Activated T-helper 1 cell treated with Interleukin-2 at 50 U/mL for 16 hours (primary cell): ENCODE data around the gene ZMYND15.

Experiments
- DNase-seq: peaks from one replicate; pipeline ENCODE4 v3.0.0-alpha.2; 2020; ENCODE audit warnings: low read depth

ZMYND15 gene

DNA sequence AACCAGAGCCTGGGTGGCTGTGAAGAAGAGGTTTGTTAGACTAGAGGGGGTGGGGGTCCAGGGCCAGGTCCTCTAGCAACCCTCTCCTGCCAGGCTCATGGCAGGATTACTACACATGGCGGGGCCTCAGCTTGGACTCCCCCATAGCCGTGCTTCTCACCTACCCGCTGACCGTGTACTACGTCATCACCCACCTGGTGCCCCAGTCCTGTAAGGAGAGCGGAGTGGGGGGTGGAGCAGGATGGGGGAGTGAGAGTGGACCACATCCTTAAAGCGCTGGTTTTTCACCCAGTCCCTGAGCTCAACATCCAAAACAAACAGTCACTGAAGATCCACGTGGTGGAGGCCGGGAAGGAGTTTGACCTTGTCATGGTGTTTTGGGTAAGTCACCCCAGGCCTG is 4.3 kb downstream of the ZMYND15 start:
- DNase-seq: no peak

DNA sequence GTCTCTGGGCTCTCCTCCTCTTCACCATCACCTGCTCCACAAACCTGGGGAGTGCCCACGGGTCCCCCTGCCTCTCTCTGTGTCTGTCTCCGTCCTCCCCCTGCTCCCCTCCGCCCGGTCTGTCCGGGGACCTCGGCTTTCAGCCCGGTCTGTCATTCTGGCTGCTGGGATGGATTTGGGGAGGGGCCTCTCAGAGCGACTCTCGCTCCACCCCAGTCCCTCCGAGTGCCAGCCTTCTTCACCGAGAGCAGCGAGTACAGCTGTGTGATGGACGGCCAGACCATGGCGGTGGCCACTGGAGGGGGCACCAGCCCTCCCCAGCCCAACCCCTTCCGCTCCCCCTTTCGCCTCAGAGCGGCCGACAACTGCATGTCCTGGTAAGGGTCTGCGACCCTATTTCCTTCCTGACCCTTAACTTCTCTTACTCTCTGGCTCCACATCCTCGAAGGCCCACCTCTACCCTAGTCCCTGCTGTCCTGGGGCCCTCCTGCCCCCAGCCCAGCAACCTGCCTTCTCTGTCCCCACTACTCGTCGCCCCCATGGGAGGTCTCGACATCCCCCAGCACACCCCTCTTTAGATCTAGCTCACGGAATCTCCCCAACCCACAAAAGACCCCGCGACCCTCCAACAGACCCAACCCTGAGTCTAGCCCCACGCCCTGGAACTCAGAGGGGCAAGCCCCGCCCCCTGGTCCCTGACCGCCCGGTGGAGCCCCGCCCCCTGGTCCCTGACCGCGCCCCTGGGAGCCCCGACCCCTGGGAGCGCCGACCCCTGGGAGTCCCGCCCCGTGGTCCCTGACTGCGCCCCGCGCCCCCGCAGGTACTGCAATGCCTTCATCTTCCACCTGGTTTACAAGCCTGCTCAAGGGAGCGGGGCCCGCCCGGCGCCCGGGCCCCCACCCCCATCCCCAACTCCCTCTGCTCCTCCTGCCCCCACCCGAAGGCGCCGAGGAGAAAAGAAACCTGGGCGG is 5.7 kb downstream of the ZMYND15 start:
- no peak for DNase-seq

DNA sequence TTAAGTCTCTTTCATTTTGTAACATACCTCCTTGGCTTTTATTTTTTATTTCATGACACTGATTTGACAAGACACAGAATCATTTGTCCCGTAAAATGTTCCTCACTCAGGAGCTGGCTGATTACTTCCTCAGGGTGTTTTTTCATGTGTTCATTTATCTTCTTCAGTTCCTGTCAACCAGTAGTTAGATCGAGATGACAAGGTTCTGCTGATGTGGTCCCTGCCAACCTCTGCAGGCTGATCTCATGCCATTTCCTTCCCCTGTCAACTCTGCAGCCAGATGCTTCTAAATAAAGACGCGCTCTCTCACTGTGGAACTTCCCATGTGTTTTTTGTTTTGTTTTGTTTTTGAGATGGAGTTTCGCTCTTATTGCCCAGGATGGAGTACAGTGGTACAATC is 8.2 kb downstream of the ZMYND15 start:
- DNase-seq: no peak

DNA sequence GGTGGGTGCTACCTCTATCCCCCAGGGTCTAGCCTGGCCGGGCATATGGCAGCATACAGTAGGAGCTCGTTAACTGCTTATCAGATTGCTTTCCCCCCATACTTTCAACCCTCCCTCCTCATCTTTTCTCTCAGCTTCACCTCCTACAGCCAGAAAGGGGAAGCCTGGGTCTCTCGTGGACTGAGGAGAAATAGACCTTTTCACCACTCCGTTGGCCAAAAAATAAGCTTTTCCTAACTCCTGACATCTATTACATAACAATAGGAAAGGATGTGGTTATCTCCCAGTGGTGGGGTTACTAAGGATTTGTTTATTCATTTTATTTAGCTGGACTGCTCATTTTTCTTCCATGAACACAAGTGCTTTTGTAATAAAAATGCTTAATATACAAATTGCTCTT is 9.1 kb downstream of the ZMYND15 start:
- no peak for DNase-seq

DNA sequence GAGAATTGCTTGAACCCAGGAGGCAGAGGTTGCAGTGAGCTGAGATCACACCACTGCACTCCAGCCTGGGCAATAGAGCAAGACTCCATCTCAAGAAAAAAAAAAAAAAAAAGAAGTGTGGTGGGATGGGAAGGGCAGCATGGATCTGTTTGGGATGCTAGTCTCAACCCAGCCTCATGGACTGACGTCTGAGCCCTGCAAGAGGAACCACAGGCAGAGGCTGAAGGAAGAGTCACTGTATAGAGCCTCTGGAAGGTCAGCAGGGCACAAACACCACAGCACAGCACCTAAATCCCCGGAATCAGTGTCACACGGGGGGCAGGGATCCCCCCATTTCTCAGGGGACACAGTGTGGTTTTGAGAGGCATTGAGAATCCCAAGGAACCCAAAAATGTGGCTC is 11.0 kb downstream of the ZMYND15 start:
- DNase-seq: no peak

DNA sequence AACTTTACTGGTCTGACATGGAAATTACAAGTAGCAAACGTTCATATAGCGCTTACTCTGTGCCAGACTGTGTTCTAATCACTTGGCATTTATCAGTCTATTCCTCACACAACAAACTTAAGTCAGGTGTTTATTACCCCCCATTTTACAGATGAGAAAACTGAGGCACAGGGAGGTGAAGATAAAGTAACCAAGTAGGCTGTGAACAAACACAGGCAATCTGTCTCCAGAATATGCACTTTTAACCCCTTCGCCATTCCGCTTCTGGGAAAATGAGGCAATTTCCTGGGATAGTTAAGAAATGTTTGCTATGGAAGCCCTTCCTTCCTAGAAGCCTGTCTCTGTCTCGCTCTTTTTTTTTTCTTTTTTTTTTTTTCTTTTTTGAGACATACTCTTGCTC is 12.3 kb downstream of the ZMYND15 start:
- no peak for DNase-seq

DNA sequence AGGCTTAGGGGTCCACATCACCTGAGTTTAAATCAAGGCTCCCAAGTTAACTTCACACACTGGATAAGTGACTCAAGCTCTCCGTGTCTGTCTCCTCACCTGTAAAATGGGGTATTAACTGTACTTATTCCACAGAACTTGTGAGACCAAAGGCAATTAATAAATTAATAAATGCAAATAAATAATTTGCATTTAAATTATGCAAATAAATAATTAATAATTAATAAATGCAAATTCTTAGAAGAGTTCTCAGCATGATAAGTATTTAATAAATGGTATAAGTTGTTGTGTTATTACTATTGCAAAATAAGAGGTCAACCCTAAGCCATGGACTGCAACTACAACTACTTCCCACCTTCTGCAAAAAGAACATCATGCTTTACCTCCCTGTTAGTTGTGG is 13.8 kb downstream of the ZMYND15 start:
- no peak for DNase-seq

DNA sequence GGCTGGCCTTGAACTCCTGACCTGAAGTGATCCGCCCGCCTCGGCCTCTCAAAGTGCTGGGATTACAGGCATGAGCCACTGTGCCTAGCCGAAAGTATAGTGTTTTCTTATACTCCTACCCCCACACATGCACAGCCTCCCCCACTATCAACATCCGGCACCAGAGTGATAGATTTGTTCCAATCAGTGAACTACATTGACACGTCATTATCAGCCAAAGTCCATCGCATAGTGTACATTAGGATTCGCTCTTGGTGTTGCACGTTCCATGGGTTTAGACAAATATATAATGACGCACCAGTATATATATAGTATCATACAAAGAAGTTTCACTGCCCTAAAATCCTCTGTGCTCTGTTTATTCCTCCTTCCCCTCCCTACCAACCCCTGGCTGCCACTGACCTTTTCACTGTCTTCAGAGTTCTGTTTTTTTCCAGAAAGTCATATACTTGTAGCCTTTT is 20.2 kb downstream of the ZMYND15 start:
- DNase-seq: no peak

DNA sequence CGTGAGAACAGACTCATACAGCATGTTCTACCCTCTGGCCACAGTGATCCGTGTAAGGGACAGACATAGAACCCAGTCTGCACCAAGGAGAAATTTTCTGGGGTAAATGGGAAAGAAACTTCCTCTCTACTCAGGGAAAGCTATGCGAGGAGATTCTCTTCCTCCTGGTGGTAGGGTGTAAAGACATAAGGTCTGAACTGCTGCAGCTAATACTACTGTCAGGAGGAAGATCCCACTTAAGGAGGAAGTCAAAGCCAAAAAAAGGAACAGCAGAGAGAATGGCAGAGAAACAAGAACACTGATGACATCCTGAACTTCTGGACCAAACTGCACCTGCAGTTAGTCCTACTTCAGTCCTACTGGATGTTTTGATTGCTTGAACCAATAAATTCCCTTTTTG is 25.0 kb downstream of the ZMYND15 start:
- no peak for DNase-seq

DNA sequence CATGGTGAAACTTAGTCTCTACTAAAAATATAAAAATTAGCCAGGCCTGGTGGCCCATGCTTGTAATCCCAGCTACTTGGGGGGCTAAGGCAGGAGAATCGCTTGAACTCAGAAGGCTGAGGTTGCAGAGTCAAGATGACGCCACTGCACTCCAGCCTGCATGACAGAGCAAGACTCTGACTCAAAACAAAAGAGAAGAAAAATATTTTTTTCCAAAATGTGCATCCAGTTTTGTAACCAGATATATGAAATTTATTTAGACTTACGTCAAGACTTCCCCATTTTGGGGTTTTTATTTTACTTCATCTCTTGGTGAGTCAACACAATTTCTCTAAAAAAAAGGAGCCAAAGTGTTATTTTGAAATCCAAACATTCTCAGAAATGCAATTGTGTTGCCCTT is 26.6 kb downstream of the ZMYND15 start:
- DNase-seq: no peak

DNA sequence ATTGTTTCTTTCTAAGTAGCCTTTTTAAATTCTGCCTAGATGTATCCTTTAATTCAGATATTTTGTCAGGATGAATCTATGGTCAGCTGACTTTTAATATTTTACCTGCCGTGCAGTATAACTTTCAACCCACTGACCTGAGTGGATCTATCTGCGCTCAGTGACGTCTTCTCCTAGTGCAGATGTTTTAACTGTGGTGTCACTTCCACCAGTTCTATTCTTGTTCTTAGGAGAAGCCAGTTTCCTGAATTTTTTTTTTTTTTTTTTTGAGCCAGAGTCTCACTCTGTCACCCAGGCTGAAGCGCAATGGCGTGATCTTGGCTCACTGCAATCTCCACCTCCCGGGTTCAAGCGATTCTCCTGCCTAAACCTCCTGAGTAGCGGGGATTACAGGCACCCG is 27.1 kb downstream of the ZMYND15 start:
- DNase-seq: no peak

DNA sequence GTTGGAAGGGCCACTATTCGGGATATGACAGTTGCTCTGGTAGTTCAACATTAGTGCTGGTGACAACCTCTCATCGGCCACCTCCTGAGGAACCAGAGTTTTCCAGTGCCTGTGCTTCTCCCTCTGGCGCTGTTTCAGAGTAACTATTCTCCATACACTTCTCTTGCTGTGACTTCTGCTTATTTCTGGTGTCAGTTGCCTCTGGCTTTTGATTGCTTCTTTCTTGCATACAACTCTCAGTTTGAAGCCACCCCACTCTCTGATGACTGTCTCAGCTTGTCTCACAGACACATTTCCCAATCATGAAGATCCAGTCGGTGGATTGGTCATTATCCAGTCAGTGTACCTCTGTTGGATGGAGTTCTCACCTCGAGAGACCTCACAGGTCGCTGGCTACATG is 28.7 kb downstream of the ZMYND15 start:
- DNase-seq: no peak

DNA sequence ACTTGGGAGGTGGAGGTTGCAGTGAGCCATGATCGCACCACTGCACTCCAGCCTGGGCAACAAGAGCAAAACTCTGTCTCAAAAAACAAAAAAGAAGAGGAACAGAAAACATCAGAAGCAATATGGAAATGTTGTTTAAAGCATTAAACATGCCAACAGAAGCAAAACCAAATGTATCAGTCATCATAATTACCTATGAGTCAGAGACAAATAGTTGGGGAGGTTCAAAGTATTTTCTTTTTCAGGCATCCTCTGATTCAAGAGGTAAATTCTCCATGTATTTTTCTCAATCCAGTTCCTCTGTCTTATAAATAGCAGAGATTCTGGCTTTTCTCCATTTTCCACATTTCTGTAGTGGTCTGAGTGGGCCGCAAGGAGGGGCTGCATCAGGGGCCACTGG is 30.0 kb downstream of the ZMYND15 start:
- DNase-seq: no peak

DNA sequence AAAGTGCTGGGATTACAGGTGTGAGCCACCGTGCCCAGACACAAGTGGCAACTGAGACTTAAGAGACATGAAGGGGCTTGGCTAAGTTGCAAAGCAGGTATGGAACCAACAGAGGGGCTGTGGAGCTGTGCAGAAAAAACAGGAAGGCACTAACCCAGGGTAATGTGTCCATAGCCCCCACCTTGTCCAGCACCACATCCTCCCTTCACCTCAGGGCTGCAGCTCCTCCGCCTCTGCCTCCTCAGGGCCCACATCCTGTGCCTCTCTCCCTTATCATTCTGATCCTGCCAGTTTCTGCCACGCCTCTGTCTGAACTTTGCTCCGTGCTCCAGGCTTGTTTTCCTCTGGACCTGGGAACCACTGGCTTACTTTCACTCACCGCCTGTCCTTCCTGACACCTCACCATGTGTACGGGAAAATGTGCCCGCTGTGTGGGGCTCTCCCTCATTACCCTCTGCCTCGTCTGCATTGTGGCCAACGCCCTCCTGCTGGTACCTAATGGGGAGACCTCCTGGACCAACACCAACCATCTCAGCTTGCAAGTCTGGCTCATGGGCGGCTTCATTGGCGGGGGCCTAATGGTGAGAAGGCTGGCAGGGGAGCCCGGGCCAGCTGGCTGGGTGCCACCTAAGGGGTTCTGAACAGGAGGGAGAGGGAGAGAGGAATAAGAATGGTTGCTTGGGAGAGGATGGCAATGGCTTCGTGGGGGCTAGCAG is 32.0 kb downstream of the ZMYND15 start, which contains the start of gene TM4SF5:
Gene TM4SF5, plus strand, starts transcription at position 368 of the 716 bp plus-strand sequence. Its CDS starts 37 bp downstream, at position 405.
- DNase-seq: no peak

DNA sequence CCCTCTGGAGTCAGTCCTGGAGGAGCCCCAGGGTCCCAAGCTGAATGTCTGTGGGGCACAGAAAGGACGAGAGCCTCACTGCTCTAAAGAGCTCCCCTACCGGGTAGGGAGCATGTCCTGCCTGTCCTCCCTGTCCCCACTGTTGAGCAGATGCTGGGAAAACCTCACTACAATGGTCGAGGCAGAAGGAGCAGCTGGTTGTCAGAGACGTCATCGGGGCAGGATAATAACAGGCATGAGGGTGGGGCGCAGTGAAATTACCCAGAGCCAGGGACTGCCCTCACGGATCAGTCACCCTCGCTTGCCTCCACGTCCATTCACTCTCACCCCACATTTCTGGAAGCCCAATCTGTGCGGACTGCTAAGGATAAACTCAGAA is 32.6 kb downstream of the ZMYND15 start:
- DNase-seq: no peak

DNA sequence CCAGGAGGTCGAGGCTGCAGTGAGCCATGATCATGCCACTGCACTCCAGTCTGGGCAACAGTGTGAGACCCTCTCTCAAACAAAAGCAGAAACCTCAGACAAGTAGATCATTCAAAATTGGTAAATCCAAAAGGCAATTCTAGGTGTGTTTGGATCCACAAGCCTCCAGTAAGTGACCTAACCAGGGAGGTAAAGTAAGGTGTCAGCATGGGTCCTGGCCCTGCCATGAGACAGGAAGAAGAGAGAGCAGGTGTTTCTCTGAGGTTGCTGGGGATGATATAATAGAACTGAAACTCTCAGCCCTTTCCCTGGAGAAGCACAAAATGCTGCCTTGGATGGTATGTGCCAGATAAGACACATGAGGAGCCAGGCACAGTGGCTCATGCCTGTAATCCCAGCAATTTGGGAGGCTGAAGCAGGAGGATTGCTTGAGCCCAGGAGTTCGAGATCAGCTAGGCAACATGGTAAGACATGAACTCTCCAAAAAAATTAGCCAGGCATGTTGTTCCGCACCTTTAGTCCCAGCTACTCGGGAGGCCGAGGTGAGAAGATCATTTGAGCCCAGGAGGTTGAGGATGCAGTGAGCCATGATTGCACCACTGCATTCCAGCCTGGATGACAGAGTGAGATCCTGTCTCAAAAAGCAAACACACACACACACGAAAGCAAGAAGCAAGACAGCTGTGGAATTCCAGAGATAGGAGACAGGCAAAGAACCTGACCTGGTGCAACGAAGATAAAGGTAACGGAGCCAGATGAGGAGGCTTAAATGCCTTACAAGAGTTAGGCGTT is 38.5 kb downstream of the ZMYND15 start:
- no peak for DNase-seq

DNA sequence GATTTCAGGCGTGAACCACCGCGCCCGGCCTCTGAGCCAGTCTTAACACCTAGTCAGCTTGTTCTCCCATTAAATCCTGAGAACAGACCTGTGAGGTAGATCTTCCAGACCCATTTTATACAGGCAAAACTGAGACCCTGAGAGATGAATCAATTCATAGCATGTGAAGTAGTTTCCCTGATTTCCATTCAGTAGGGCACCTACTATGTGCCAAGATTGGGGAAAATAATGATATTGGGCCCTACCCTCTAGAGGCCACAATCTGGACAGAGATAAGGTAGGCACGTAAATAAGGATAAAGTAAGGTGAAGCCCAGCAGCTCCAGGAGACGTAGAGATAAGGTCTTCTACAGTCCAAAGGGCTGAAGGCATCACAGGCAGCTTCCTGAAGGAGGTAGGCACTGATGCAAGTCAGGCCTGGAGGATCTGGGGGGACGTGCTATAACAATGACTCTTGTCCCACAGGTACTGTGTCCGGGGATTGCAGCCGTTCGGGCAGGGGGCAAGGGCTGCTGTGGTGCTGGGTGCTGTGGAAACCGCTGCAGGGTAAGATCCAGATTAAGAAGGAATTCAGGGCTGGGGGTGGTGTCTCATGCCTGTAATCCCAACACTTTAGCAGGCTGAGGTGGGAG is 40.8 kb downstream of the ZMYND15 start:
- DNase-seq: no peak

DNA sequence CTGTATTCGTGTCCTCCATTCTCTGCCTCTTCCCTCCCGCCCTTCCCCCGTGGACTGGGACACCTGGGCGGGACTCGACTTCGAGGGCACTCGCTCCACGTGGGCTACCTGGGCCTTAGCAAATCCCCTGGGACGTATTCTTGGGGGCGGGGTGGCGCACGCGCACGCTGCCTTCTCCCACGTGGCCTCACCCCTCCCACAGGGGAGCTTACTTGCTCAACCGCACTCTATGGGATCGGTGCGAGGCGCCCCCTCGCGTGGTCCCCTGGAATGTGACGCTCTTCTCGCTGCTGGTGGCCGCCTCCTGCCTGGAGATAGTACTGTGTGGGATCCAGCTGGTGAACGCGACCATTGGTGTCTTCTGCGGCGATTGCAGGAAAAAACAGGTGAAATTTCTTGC is 43.0 kb downstream of the ZMYND15 start:
- no peak for DNase-seq

DNA sequence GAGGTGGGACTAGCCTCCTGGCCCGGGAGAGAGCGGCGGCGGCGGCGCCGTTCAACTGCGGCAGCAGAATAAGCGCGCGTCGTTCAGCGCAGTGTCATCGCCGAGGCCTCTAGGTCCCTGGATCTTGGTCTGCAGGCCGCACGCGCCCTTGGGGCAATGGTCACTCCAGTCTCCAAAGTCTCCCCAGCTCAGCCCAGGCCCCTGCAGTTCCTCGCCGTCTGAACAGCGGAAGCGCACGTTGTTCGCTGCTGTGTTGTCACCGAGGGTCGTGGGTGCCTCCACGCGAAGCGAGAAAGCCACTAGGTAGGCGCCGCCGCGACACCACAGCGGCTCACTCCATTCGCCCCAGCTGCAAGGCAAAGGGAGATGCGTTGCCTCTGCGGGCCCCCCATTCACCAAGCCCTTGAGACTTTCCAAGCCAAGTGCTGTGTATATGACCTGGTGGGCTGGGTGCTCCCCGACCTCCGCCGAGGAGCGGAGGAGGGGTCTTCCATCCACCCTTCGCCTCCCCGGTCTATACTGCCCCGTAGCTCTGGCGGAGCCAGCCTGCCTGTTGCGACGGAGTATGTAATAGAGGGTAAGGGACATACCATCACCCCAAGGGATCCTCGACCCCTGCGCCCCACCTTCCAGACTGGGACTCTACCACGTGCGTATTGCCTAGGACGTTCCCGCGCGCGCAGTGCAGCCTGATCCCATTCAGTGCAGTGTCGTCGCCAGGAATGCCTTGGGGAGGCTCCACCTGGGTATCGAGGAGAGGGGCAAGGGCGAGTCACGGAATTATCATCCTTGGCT is 45.9 kb downstream of the ZMYND15 start:
- no peak for DNase-seq

DNA sequence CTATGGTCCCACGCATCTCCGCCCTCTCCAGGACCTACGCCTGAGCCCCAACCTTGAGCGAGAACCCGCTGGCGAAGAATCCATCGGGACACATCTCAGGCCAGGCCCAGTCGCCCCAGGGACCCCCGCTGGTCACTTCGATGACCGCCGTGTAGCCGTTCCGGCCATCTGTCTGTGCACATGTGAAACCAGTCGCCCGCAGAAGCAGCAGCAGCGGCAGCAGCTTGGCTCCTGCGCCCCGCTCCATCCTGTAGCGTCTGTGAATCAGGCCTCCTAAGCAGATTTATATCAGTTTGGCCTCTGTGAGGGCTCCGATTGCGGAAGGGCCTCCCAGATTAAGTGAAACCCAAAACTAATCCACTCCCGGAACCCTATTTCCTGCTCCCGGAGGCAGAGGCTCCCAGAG is 46.5 kb downstream of the ZMYND15 start, which contains the start of gene VMO1:
Gene VMO1, minus strand, starts transcription at position 259 of the 406 bp plus-strand sequence. Its CDS starts 12 bp downstream, at position 247.
- DNase-seq: no peak

DNA sequence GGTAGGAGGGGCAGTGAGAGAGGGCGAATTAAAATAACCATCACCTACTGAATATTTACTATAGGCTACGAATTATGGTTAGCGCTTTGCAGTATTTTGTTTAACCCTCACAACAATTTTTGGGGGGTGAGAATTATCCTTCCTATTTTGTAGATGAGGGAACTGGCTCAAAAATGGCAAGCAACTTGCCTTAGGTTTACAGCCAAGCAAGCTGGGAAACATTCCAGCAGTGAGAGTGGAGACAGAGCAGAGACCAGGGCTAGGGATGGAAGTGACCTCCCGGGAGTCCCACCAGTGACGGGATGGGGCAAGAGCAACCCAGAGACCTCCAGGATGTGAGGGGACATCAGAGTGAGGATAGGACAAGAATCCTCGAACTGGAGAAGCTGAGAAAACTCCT is 46.9 kb downstream of the ZMYND15 start:
- DNase-seq: no peak
